HK-2 (cell line): ENCODE measurements around the gene ERBB4.

Source experiments
- DNase-seq: peaks from one replicate; pipeline ENCODE4 v3.0.0-alpha.2; 2018; ENCODE audit not compliant: unreplicated experiment

ERBB4 gene

DNA sequence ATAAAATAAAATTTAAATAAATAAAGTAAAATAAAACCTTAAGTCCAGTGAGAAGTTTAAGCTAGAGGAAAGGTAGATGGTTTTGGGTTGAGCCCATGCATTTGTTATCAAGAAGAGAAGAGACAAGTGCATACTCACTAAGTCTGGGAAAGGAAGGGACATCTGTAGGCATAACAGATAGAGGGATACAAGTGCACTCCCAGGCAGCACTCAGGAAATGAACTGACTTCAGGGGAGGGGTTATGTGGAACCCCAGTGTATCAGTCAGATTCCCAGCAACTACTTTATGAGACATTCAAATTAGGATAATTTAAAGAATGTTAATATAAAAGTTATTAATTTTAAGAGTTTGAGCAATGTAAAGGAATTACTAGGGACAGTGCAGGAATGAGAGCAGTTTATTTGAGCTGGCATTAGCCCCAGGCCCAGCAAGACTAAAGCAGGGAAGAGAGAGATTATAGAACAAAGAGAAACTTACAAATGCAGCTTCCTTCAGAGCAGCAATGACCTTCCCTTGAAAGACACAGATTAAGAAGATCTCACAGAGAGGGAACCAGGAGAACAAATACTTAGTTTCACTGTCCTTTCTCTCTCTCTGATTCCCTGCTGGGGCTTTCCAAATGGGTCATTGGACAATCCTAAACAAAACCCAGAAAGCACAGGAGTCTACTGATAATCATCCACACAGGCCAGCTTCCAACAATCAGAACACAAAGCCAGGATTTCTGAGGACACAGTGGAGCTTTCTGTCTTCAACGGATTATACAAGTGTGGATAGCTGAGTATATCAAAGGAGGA, 109.7 kb downstream of the ERBB4 start:
- no peak for DNase-seq

DNA sequence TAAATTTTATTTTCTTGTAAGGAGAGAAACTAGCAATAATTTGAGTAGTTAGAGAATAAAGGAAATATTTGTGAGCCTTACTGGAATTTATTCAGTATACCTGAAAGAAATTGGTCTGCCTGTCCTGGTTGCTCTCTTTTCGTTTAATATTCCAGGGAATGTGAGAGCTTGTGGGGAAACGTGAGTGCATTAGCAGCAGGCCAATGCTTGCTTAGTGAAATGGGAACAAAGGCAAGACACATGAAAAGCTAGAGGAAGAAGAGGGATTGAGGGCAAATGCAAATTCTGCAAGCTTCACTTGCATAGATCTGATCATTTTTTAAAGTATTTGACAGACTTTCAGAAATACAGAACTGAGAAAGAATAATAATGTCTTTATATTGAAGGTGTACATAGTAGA, 111.0 kb downstream of the ERBB4 start:
- no peak for DNase-seq

- no peak for DNase-seq
Observed at GRCh38 chr2:212426637-212427412, 111.8 kb downstream of the ERBB4 start.

DNA sequence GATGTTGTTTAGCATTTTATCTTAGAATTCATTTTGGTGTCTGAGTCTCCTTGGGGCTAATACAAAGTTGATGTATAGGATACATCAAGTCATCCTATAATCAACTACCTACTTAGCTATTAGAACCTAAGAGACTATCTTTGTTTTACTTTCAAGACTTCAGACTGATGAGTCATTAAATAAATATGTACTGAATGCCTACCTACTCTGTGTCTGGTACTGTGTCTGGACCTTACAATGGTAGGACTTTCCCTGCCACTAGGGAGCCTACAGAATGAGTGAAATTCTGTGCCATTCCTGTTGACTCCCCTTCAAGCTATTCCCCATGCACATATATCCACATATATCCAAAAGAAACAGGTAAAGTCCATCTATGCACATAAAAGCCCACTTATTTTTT, 114.5 kb downstream of the ERBB4 start:
- no peak for DNase-seq

- DNase-seq, result no peak
Observed at GRCh38 chr2:212423089-212423488, 115.5 kb downstream of the ERBB4 start.

DNA sequence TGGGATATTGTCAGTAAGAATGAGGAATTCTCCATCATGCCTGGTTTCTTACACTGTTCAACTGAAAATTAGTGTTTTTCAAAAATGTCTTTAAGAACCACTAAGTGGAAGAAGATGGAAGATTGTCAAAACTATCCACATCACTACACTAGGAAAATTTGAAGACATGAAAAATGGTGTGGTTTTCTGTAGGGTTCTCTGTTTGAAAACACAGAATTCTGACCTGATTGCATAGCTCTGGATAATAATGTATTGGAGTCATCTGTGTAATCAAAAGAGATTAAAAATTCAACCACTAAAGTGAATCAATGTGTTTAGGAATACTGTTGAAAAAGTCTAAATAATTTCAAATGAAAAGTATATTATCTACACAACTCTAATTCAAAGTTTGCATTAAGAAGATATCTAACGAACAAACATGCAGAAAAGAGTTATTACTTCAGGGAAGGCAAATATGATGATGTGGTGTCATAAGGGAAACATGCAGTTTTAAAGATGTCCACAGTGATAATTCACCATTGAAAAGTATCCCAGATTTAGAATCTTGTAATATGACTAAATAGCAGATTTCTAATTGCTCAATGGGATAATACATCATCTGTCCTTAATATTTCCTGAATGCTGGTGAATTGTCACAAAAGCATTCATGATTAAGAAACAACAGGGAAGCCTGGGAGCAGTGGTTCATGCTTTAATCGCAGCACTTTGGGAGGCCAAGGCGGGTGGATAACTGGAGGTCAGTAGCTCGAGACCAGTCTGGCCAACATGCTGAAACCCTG, 116.9 kb downstream of the ERBB4 start:
- no peak for DNase-seq

DNA sequence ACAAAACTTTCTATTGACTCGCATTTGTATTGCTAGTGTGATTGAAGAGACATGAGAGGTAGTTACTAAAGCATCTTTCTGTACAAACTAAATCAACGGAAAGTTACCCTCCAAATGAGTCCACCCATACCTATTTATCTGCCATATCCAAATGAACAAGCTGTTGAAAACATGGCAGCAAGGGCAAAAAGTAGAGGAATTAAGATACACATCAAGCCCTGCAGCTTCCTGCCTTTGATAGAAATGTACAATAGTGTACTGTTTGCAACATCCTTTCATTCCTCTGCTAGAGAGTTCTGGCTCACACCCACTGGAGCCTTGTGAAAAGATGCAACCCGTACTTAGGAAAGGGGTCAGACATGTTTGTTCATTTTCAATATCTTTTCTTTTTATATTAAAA, 122.5 kb downstream of the ERBB4 start:
- no peak for DNase-seq

DNA sequence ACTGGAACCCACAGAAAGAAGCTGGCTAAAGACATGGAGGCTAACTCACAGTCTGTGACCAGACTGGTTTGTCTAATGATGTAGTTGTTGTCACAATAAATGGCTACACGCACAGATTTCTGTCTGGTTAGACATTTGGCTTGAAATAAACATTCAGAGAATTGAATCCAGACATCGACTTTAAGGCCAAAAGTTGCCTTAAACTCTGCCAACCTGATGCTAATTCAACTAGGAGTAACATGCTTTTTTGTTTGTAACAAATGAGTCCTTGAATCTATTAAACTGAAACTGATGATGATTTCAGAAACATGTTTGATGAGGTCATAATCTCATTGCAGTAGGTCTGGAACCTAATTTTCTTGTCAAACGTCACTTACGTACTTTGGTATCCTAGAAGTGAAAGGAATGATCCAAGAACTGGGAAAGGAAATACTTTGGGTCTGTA, 123.8 kb downstream of the ERBB4 start:
- no peak for DNase-seq

DNA sequence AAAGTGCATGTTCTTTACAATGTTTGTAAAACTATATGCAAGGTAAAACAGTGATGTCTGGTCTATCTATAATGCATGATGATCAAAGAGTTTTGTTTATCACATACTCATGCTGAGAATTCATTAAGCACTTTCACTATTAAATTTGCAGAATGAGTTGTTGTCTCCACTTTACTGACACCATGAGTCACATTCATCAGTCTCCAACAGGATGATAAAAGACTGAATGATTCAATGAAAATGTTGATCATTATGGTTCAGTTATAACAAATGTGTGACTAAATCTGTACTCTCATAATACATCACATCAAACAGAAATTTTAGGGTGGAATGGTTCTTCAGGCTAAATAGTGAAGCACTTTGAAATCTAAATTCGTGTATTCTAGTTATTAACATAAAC, 129.0 kb downstream of the ERBB4 start:
- DNase-seq, result no peak

DNA sequence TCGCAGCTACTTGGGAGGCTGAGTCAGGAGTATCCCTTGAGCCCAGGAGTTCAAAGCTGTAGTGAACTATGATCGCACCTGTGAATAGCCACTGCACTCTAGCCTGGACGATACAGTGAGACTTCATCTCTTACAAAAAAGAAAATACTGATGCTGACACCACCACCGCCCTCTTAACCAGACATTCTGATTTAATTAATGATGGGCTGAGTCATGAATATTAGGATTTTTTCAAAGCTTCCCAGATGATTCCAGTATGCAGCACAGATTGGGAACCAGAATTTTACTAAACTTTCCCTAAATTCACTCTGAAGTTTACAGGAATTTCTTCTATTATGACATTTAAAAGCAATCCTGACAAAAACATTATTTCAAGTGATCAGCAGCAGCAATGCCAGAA, 130.1 kb downstream of the ERBB4 start:
- no peak for DNase-seq

GRCh38 chr2:212406716-212407115, 131.9 kb downstream of the ERBB4 start:
- DNase-seq, result no peak

- no peak for DNase-seq
Observed at GRCh38 chr2:212402316-212402715, 136.3 kb downstream of the ERBB4 start.

DNA sequence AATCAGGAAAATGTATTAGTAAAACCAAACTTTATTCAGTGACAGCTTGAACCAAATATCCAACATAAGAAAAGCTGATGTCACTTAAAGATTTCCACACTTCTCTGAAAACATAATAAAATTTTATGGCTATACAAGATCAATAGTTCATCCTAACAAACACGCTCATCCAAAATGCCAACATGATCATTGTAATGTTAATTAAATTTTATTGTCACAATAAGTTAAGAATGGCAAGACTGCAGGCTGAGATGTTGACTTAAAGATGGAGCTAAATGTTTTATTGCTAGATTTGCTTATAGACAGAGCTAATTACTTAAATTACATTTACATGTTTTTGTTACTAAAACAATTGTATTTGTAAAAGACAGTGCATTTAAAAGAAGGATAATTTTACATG, 140.3 kb downstream of the ERBB4 start:
- no peak for DNase-seq

- no peak for DNase-seq
Observed at GRCh38 chr2:212392544-212392943, 146.1 kb downstream of the ERBB4 start.

DNA sequence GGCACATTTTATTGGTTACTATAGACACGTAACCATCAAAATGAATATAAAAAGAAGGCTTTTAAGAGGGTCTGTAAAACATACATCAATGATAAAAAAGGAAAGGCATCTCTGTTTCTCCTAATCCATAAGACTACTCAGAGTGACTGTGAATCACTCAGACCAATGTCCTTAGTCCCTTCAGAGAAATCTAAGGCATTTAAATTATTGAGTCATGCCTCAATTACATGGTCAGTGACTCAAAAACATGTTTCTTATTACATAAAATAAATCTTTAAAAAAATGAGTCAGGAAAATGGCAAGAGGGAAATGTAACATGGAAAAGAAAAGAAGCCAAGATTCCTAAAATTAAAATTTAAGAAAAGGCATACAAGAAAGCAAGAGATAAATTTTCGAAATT, 146.6 kb downstream of the ERBB4 start:
- no peak for DNase-seq

- DNase-seq, result no peak
Observed at GRCh38 chr2:212387146-212387545, 151.5 kb downstream of the ERBB4 start.

- DNase-seq, result no peak
Observed at GRCh38 chr2:212385241-212385640, 153.4 kb downstream of the ERBB4 start.

- no peak for DNase-seq
Observed at GRCh38 chr2:212384027-212384426, 154.6 kb downstream of the ERBB4 start.

DNA sequence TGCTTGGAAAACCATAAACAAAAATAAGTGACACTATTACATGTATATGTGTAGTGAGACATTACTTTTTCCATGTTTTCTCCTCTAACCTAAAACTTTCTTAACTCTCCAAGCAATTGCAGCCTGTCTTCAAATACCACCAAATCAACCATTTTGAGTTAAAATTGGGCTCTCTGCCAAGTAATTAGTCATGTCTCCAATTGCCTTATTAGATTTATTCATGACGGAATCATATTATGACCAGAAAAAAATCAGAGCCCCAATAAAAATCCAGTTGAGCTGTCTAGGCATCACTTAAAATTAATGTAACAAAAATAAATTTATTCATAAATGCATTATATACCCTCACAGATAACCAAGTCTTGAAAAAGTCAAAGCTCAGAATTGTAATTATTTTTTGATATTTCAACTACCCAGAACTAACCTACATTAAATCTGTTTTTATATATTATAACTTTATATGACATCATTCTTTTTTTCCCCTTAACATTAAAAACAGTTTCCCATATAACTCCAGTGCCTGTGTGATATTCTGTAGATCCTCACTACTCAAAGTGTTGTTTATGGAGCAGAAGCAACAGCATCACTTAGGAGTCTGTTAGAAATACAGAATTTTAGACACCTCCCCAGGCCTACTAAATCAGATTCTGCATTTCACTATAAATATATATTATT, 157.0 kb downstream of the ERBB4 start:
- no peak for DNase-seq

- no peak for DNase-seq
Observed at GRCh38 chr2:212379103-212379502, 159.5 kb downstream of the ERBB4 start.

- no peak for DNase-seq
Observed at GRCh38 chr2:212367431-212367830, 171.2 kb downstream of the ERBB4 start.
